ENCODE results near the gene FILIP1L.

DNA sequence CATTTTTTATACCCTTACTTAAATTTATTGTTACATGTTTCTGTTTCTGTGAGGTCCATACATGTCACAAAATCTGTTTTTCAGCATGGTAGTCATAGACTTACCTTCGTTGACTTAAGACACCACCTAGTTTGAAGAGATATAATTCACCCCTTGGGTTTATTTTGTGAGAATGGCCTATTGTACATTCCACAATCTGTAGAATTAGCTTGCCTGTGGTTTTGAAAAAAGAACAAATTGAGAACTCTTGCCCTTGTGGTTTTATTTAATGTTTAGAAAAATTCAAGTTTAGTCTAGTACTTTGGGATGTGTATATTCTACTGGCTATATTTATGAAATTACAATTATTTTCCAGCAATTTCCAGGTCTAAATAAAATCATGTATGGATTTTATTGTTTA lies 31.6 kb downstream of the FILIP1L start:
- no peak for TF ChIP-seq POLR2A (IDR thresholded peaks at IDR 0.05)
- TF ChIP-seq, protein P1, sequence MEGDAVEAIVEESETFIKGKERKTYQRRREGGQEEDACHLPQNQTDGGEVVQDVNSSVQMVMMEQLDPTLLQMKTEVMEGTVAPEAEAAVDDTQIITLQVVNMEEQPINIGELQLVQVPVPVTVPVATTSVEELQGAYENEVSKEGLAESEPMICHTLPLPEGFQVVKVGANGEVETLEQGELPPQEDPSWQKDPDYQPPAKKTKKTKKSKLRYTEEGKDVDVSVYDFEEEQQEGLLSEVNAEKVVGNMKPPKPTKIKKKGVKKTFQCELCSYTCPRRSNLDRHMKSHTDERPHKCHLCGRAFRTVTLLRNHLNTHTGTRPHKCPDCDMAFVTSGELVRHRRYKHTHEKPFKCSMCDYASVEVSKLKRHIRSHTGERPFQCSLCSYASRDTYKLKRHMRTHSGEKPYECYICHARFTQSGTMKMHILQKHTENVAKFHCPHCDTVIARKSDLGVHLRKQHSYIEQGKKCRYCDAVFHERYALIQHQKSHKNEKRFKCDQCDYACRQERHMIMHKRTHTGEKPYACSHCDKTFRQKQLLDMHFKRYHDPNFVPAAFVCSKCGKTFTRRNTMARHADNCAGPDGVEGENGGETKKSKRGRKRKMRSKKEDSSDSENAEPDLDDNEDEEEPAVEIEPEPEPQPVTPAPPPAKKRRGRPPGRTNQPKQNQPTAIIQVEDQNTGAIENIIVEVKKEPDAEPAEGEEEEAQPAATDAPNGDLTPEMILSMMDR (IDR thresholded peaks at IDR 0.05) = no peak

Measured in adrenal gland (tissue), 5 donors.